BLaER1 treated with 17β-estradiol and CSF1 and Interleukin-3, amounts not matched to agents 10 nM and 100 nM (cell line): Measurements from ENCODE around the gene PLCG1.

Experiments
- H3K27ac ChIP-seq, 11 experiments: shearing (Covaris generic); formaldehyde crosslinking; 2 replicates each; pipeline ENCODE4 v1.8.1; 2022
- H3K27me3 ChIP-seq, 11 experiments: shearing (Covaris generic); formaldehyde crosslinking; 2 replicates each; pipeline ENCODE4 v1.8.1; 2022
- H3K36me3 ChIP-seq, 11 experiments: shearing (Covaris generic); formaldehyde crosslinking; 2 replicates each; pipeline ENCODE4 v1.8.1; 2022
- H3K4me1 ChIP-seq, 10 experiments: shearing (Covaris generic); formaldehyde crosslinking; 2 replicates each; pipeline ENCODE4 v1.8.1; 2022
- H3K4me2 ChIP-seq, 11 experiments: shearing (Covaris generic); formaldehyde crosslinking; 2 replicates each; pipeline ENCODE4 v1.8.1; 2022
- H3K4me3 ChIP-seq, 10 experiments: shearing (Covaris generic); formaldehyde crosslinking; 2 replicates each; pipeline ENCODE4 v1.8.1; 2022
- H3K9ac ChIP-seq, 11 experiments: shearing (Covaris generic); formaldehyde crosslinking; 2 replicates each; pipeline ENCODE4 v1.8.1; 2022
- H3K9me3 ChIP-seq, 11 experiments: shearing (Covaris generic); formaldehyde crosslinking; replicated peaks in 1 of 11; 2 replicates each; pipeline ENCODE4 v1.8.1; 2022
- H4K20me1 ChIP-seq, 11 experiments: shearing (Covaris generic); formaldehyde crosslinking; 2 replicates each; pipeline ENCODE4 v1.8.1; 2022
- Cebpa-rat ChIP-seq, 11 experiments: shearing (Covaris generic); IDR thresholded peaks; 2 replicates each; pipeline ENCODE4 v1.8.1; 2022

The PLCG1 gene

DNA sequence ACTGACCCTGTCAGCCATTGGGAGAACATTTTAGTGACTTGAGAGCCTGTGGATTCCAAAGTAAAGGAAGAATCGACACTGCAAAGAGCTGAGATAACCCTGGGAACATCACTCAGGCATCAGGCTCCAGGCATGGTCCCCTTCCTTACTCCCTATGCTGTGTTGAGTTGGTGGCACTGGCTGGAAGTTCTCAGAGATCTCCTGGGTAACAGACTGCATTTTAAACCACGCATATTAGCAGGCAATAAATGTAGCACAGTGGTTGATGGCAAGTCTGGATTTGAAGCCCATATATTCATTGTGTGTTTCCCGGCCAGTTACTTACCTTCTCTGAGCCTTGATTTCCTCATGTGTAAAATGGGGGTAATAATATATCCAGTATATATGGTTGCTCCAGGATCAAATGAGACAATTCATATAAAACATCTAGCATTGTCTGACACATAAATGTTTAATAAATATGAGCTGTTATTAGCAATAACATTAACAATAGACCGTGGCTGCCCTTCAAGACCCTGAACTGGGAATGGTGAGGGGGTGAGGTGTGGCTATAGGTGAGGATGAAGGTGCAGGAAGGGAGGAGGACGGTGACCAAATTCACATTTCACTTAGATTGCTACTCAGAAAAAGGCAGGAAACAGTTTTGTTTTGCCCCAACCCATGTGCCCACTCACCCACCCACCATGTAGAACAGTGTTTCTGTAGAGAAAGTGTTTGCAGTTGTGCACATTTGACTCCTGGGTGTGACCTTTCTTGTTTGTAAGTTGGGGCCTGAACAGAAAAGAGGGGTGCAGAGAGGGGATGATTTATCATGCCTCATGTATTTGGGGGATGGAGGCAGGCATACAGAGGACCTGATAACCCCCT is 2.1 kb downstream of the PLCG1 start:
- Histone ChIP-seq H3K27ac (peak overlapping the region in 7 of 11 experiments; percentile 96 to 97 (median 97); a peak in 11 of 22 replicates), H3K4me3 (peak overlapping the region in 8 of 10 experiments; percentile 89 to 94 (median 91); a peak in 16 of 20 replicates)

DNA sequence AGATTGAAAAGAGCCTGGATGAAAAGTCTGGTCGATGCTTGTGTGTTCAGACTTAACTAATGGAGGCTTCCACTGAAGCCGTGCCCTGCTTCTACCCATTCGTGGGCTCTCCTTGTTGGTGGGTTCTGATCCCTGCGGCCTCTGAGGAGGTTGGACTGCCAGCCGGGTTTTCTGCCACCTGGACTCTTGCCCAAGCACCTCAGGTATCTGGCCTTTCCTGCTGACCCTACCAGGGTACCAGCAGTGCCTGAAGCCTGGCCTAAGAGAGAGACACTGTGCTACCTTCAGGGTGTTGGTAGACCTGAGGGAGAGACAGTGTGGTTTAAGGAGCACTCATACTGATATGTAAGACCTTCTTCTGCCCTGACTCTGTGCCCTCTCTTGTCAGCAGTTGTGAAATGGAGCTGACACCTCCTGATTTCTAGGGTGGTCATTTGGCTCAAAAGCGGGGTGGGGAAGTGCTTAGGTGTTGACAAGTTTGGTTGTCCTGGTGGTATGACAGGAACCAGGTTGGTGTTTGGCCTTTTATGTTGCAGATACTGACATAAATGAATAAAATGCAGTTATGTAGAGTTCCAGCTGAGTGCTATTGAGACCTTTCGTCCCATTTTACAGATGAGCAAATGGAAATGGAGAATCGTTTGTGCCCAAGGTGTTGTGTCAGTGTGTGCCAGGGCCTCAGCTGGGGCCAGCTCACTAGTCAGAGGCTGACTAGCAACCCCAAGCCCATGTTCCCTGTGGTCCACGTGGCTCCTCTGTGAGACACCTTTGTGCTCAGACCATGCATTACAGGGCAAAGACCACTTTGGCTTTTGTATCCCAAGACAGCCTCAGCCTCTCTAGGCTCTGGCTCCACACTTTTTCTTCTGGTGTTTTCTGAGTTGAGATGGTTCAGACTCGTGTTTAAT is 3.1 kb downstream of the PLCG1 start:
- peaks cover 41 to 86% (median 74%) of the 10 kb centered on the region in 10 experiments for H3K4me1 ChIP-seq
- H3K27me3 ChIP-seq: no peaks in the 10 kb centered on the region; a peak in 1 of 22 replicates
- H3K4me2 ChIP-seq: peak overlapping the region; percentile 63 to 99 (median 95)
- no peaks in the 10 kb centered on the region for H3K9me3 ChIP-seq
- peaks cover 0 to 20% (median 15%) of the 10 kb centered on the region in 11 experiments; a peak in 17 of 22 replicates for H3K36me3 ChIP-seq
- no peak for TF ChIP-seq Cebpa-rat (IDR thresholded peaks at IDR 0.05)
- peak overlapping the region in 8 of 11 experiments; percentile 29 to 72 (median 64); a peak in 11 of 22 replicates for H3K9ac ChIP-seq
- H4K20me1 ChIP-seq: peaks cover 5 to 78% (median 70%) of the 10 kb centered on the region in 11 experiments; a peak in 20 of 22 replicates
- peak overlapping the region in 7 of 11 experiments; percentile 38 to 74 (median 64); a peak in 14 of 22 replicates for H3K27ac ChIP-seq
- H3K4me3 ChIP-seq: 0 out of 20 replicates have a peak overlapping the region, but pooled peaks of 2 of the 10 experiments have one; percentile 8 to 44

More for the DNA sequence above, 2.1 kb downstream of the PLCG1 start:
- no peak for TF ChIP-seq Cebpa-rat (IDR thresholded peaks at IDR 0.05)
- Histone ChIP-seq H4K20me1 (peaks cover 5 to 68% (median 64%) of the 10 kb centered on the region in 11 experiments; a peak in 20 of 22 replicates), H3K36me3 (peaks cover 0 to 12% (median 9%) of the 10 kb centered on the region in 11 experiments; a peak in 15 of 22 replicates), H3K4me1 (peaks cover 42 to 78% (median 70%) of the 10 kb centered on the region in 10 experiments), H3K9ac (peak overlapping the region in 8 of 11 experiments; percentile 94 to 98 (median 96); a peak in 14 of 22 replicates), H3K27me3 (no peaks in the 10 kb centered on the region; a peak in 1 of 22 replicates), H3K9me3 (no peaks in the 10 kb centered on the region), H3K4me2 (peak overlapping the region; percentile 83 to 99 (median 97))

- H3K4me1 ChIP-seq: peaks cover 41 to 86% (median 79%) of the 10 kb centered on the region in 10 experiments
- peaks cover 0 to 28% (median 18%) of the 10 kb centered on the region in 11 experiments; a peak in 17 of 22 replicates for H3K36me3 ChIP-seq
- no peak for TF ChIP-seq Cebpa-rat (IDR thresholded peaks at IDR 0.05)
- peak overlapping the region in 5 of 10 experiments; percentile 2 to 44 (median 9); a peak in 3 of 20 replicates for H3K4me3 ChIP-seq
- H3K27me3 ChIP-seq: no peaks in the 10 kb centered on the region; a peak in 1 of 22 replicates
- no peaks in the 10 kb centered on the region for H3K9me3 ChIP-seq
- peak overlapping the region in 10 of 11 experiments; percentile 29 to 72 (median 60); a peak in 17 of 22 replicates for H3K9ac ChIP-seq
- peak overlapping the region in 9 of 11 experiments; percentile 38 to 74 (median 64); a peak in 18 of 22 replicates for H3K27ac ChIP-seq
- peak overlapping the region; percentile 63 to 99 (median 95) for H3K4me2 ChIP-seq
- peaks cover 5 to 86% (median 78%) of the 10 kb centered on the region in 11 experiments; a peak in 20 of 22 replicates for H4K20me1 ChIP-seq
Observed at GRCh38 chr20:41141153-41141815, 3.9 kb downstream of the PLCG1 start.

DNA sequence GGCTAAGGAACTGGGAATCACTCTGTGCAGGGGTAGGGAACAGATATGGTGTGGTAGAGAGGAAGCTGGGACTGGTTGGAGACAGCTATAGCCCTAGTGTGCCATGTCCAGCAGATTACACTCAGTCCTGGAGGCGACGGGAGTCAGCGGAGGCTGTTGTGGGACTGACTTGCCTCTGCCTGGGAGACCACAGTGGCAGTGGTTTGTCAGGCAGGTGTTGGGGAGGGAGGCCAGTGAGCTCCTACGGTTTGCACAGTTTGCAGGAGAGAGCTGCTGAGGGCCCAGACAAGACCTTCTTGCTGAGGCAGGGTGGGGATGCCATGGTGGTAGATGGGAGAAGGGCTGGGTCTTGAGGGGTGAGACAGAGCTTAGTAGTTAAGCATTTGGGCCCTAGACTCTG is 4.9 kb downstream of the PLCG1 start:
- Histone ChIP-seq H3K27ac (peak overlapping the region in 1 of 11 experiments; percentile 69; a peak in 1 of 22 replicates), H3K9ac (peak overlapping the region in 2 of 11 experiments; percentile 60 to 69; a peak in 2 of 22 replicates), H3K4me2 (peak overlapping the region; percentile 63 to 99 (median 95); a peak in 21 of 22 replicates)

GRCh38 chr20:41142919-41143318 is 5.6 kb downstream of the PLCG1 start:
- Histone ChIP-seq H3K4me2 (peak overlapping the region; percentile 49 to 99 (median 95)), H3K9me3 (no peaks in the 10 kb centered on the region), H3K4me3 (no peak overlapping the region), H3K4me1 (peaks cover 40 to 99% (median 91%) of the 10 kb centered on the region in 10 experiments), H3K9ac (no peak overlapping the region; a peak in 1 of 22 replicates), H3K27ac (no peak overlapping the region), H3K36me3 (peaks cover 0 to 40% (median 23%) of the 10 kb centered on the region in 11 experiments; a peak in 17 of 22 replicates), H3K27me3 (no peaks in the 10 kb centered on the region), H4K20me1 (peaks cover 5 to 100% (median 94%) of the 10 kb centered on the region in 11 experiments; a peak in 20 of 22 replicates)
- no peak for TF ChIP-seq Cebpa-rat (IDR thresholded peaks at IDR 0.05)

More for the DNA sequence above, 4.9 kb downstream of the PLCG1 start:
- Histone ChIP-seq H3K27me3 (no peaks in the 10 kb centered on the region), H3K9me3 (no peaks in the 10 kb centered on the region), H3K36me3 (peaks cover 0 to 37% (median 23%) of the 10 kb centered on the region in 11 experiments; a peak in 17 of 22 replicates), H3K4me3 (no peak overlapping the region), H3K4me1 (peaks cover 41 to 92% (median 84%) of the 10 kb centered on the region in 10 experiments), H4K20me1 (peaks cover 5 to 96% (median 87%) of the 10 kb centered on the region in 11 experiments; a peak in 20 of 22 replicates)
- TF ChIP-seq Cebpa-rat (IDR thresholded peaks at IDR 0.05): no peak

- H3K4me2 ChIP-seq: peak overlapping the region; percentile 49 to 99 (median 95); a peak in 20 of 22 replicates
- peaks cover 5 to 100% (median 98%) of the 10 kb centered on the region in 11 experiments; a peak in 20 of 22 replicates for H4K20me1 ChIP-seq
- H3K9me3 ChIP-seq: no peaks in the 10 kb centered on the region
- no peak overlapping the region for H3K4me3 ChIP-seq
- H3K27ac ChIP-seq: no peak overlapping the region
- peaks cover 35 to 99% (median 90%) of the 10 kb centered on the region in 10 experiments for H3K4me1 ChIP-seq
- peaks cover 0 to 42% (median 25%) of the 10 kb centered on the region in 11 experiments; a peak in 17 of 22 replicates for H3K36me3 ChIP-seq
- no peak overlapping the region; a peak in 1 of 22 replicates for H3K9ac ChIP-seq
- no peak for TF ChIP-seq Cebpa-rat (IDR thresholded peaks at IDR 0.05)
- H3K27me3 ChIP-seq: no peaks in the 10 kb centered on the region
Observed at GRCh38 chr20:41143354-41143753, 6.0 kb downstream of the PLCG1 start.

DNA sequence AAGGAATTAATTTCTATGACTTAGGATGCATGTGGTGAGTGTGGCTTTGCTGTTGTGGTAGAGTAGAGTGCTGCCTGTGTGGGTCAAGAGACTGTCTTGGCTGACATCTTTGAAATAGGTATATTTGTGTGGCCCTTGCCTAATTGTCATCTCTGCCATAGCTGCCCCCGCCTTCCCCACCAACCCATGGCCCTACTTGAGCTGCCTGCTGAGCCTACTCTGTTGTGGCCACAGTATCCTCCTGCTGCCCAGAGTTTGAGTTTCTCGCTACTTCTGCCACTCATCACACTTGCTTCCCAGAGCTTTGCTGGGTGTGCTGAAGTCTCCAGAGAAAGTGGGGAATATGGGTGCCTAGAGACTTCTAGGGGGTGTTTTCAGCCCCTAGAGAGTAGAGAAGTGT is 8.0 kb downstream of the PLCG1 start:
- H4K20me1 ChIP-seq: peaks cover 5 to 100% (median 100%) of the 10 kb centered on the region in 11 experiments; a peak in 20 of 22 replicates
- TF ChIP-seq Cebpa-rat (IDR thresholded peaks at IDR 0.05): no peak
- peaks cover 24 to 86% (median 79%) of the 10 kb centered on the region in 10 experiments for H3K4me1 ChIP-seq
- H3K9ac ChIP-seq: no peak overlapping the region
- no peaks in the 10 kb centered on the region for H3K9me3 ChIP-seq
- H3K4me2 ChIP-seq: peak overlapping the region in 8 of 11 experiments; percentile 23 to 66 (median 46); a peak in 10 of 22 replicates
- H3K27ac ChIP-seq: no peak overlapping the region
- H3K36me3 ChIP-seq: peaks cover 0 to 56% (median 32%) of the 10 kb centered on the region in 11 experiments; a peak in 17 of 22 replicates
- H3K27me3 ChIP-seq: no peaks in the 10 kb centered on the region
- no peak overlapping the region for H3K4me3 ChIP-seq
